ENCODE results near the gene PPIP5K1.

PPIP5K1 gene

DNA sequence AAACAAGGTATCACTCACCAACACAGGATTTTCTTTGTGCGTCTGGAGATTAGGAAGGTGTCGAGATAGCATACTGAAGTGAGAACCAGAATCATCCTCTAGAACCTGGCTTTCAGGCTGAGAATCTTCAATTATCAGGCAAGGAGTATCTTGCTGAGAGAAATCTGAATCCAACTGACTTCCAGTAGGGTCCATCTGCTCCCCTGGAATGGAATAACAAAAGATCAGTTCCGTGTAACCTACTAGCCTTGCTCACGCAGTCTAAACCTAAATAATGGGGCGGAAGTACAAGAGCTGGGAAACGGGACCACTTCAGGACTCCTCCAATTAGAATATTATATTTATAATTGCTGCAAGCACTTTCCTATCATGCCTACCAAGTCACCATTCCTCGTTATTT lies 97.7 kb downstream of the PPIP5K1 start:
- DNase-seq (ENCODE audit: low read depth in 2 of 2) = no peak

- DNase-seq (ENCODE audit: low read depth in 2 of 2) = no peak
These were observed 100.8 kb downstream of the PPIP5K1 start for GRCh38 chr15:43489191-43489590.

GRCh38 chr15:43488790-43489189 lies 101.2 kb downstream of the PPIP5K1 start:
- no peak for DNase-seq (ENCODE audit: low read depth in 2 of 2)

GRCh38 chr15:43487271-43487895 lies 102.6 kb downstream of the PPIP5K1 start:
- no peak for DNase-seq (ENCODE audit: low read depth in 2 of 2)

GRCh38 chr15:43484455-43484854 lies 105.6 kb downstream of the PPIP5K1 start:
- DNase-seq (ENCODE audit: low read depth in 2 of 2) = no peak

Data from stimulated activated CD8-positive, alpha-beta memory T cell treated with anti-CD3 and anti-CD28 coated beads, Interleukin-15, amount 100 ng/mL, for 48 hours (primary cell).